ENCODE data around the gene HBD.
"Not testable (repeated sequence)": the region's sequence is repeated elsewhere in the genome, so short reads cannot be mapped to it uniquely, and the experiment has no call there.

HBD gene

GRCh38 chr11:5252919-5253265, 18.6 kb upstream of the HBD start:
- DNase-seq, result no peak

GRCh38 chr11:5252192-5252918, 18.1 kb upstream of the HBD start:
- DNase-seq, result no peak

- DNase-seq, result no peak
These were observed 17.5 kb upstream of the HBD start for GRCh38 chr11:5251746-5252145.

- DNase-seq, result no peak
These were observed 16.4 kb upstream of the HBD start for GRCh38 chr11:5250543-5251204.

- not testable (repeated sequence) for DNase-seq
These were observed 15.6 kb upstream of the HBD start, which contains the start of gene HBG1 for GRCh38 chr11:5249807-5250396. TSS of gene HBG1 (minus strand) at chr11:5249857. CDS start at chr11:5249804, 53 bp downstream.

- not testable (repeated sequence) for DNase-seq
These were observed 14.2 kb upstream of the HBD start for GRCh38 chr11:5248498-5248897.

GRCh38 chr11:5247472-5248192, 13.3 kb upstream of the HBD start:
- no peak for DNase-seq

- no peak for DNase-seq
These were observed 12.6 kb upstream of the HBD start for GRCh38 chr11:5246772-5247471.

- DNase-seq, result no peak
These were observed 10.9 kb upstream of the HBD start for GRCh38 chr11:5245155-5245554.

- no peak for DNase-seq
These were observed 9.5 kb upstream of the HBD start for GRCh38 chr11:5243816-5244180.

GRCh38 chr11:5242933-5243815, 8.9 kb upstream of the HBD start:
- DNase-seq, result no peak

GRCh38 chr11:5242208-5242607, 7.9 kb upstream of the HBD start:
- DNase-seq, result no peak

GRCh38 chr11:5241458-5241857, 7.2 kb upstream of the HBD start:
- no peak for DNase-seq

GRCh38 chr11:5240458-5240857, 6.2 kb upstream of the HBD start:
- DNase-seq, result no peak

GRCh38 chr11:5240056-5240455, 5.8 kb upstream of the HBD start:
- no peak for DNase-seq

GRCh38 chr11:5239046-5239445, 4.8 kb upstream of the HBD start:
- no peak for DNase-seq

GRCh38 chr11:5238486-5238885, 4.2 kb upstream of the HBD start:
- DNase-seq, result no peak

GRCh38 chr11:5237420-5237819, 3.1 kb upstream of the HBD start:
- DNase-seq, result no peak

- no peak for DNase-seq
These were observed 1.2 kb upstream of the HBD start for GRCh38 chr11:5235364-5236095.

GRCh38 chr11:5233307-5233706, 976 bp downstream of the HBD start:
- DNase-seq, result no peak

- DNase-seq, result no peak
These were observed 1.5 kb downstream of the HBD start for GRCh38 chr11:5232821-5233220.
